HG03442 (cell line): ENCODE measurements around the gene ZNF554.
"Not testable (repeated sequence)": the region's sequence is repeated elsewhere in the genome, so short reads cannot be mapped to it uniquely, and the experiment has no call there.

Source experiments
- ATAC-seq: cut with Tn5 transposase; IDR thresholded peaks from one replicate; pipeline ENCODE4 v1.9.1; 2021; ENCODE audit warnings: mild to moderate bottlenecking, moderate library complexity; ENCODE audit not compliant: unreplicated experiment

The ZNF554 gene

DNA sequence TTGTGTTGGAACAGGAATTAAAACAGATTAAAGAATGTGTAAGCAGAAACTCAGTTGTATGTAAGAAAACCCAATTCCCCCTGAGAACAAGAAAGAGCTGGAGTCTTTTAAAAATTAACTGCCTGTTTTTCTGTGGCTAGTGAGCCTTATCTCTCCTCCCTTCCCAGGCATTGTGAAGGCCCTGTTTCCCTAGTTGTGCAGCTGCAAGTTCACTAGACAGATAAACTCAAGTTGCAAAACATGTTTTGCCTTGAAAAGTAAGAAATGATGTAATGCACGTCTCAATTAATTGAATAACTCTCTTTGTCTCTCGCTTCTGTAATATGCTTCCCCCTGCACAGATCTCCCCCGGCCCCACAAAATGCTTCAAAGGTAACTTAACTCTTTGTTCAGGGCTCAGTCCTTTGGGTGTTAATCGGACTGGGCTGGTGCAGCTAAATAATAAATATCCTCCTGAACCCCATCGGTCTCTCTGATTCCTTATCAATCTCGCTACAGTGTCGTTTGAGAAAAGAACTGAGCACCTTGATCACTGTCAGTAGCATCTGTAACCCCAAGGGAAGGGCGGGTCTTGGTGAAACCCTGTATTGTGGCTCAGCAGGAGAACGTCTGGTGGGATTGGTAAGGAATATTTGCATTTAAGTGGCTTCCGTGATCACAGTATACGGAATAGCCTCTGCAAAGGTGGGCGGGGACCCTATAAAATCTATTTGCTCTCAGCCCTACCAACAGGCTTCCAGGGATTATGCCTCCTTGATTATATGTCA is 45.8 kb downstream of the ZNF554 start:
- ATAC-seq = no peak

GRCh38 chr19:2866495-2867024 is 46.9 kb downstream of the ZNF554 start:
- ATAC-seq = no peak

DNA sequence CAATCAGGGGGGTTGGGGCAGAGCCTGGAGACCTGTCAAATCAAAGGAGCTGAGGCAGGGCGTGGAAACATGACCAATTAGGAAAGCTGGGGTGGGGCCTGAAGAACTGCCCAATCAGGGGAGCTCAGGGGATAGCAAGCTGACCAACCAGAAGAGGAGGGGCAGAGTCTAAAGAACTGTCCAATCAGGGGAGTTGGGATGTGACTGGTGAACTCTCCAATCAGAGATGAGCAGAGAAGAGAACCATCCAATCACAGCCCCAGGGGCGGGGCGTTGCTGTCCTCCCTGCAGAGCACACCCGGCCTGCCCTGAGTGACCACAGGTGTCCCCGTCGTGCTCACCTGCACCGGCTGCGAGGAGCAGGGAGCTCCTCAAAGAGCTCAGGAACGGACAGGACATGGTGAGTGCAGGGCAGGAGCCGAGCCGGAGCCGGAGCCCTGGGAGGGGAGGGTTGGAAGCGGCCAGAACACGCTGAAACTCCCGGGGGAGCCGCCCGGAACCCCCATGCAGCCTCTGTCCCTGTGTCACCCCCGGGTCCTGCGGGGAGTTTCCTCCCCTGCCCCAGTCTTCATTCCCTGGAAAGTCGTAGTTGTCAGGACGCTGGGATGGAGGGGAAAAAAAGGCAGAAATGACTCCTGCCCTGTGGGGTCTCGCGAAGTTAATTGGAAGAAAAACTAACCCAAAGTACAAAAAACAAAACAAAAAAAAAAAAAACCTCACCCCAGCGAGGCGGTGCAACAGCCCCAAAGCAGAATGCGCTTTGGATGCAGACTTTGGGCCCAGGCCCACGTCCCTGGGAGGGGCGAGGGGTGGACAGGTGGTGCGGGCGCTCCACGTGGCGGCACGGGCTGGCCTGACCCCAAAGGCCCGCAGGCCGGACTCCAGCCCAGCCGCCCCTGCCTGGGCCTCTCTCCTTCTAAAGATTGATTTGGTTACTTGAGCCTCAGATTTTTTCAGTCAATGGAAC is 47.6 kb downstream of the ZNF554 start, which contains the start of gene ZNF556:
Gene ZNF556, plus strand, starts transcription at position 311 of the 967 bp plus-strand sequence. Its CDS starts 87 bp downstream, at position 398.
- no peak for ATAC-seq

GRCh38 chr19:2869618-2870017 is 50.0 kb downstream of the ZNF554 start:
- no peak for ATAC-seq

- ATAC-seq = not testable (repeated sequence)
Observed at GRCh38 chr19:2872175-2872574, 52.5 kb downstream of the ZNF554 start.

- ATAC-seq = no peak
Observed at GRCh38 chr19:2877398-2878331, 58.0 kb downstream of the ZNF554 start.

DNA sequence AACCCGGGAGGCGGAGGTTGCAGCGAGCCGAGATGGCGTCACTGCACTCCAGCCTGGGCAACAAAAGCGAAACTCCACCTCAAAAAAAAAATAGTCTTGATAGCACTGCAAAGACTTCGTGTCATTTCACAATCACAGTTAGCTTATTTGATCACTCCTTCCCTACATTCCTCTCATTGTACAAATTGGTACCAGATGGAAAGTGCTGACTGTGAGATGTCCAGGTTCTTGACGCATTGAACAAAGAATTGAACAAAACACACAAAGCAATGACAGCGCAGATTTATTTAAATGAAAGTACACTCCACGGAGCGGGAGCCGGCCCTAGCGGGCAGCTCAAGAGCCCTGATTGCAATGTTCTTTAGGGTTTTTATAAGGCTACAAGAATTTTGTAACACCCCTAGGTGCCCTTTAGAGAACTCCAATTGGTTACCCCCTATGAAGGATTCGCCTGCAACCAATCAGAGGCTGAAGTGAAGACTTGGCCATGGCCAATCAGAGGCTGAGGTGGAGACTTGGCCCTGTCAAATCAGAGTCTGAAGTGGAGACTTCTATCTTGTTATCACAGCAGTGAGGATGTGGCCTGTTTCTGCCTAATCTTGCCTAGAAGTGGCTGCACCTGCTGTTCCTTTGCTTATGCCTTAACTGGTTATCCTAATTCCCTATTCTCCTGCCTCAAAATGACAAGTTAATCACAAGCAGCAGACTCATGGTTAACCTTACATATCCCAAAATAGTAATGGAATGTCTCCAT is 64.2 kb downstream of the ZNF554 start:
- ATAC-seq = no peak

- ATAC-seq = no peak
Observed at GRCh38 chr19:2885736-2886135, 66.1 kb downstream of the ZNF554 start.
